Activated naive CD4-positive, alpha-beta T cell treated with anti-CD3 and anti-CD28 coated beads, Interleukin-2, amount 50 U/mL, for 24 hours (primary cell): ENCODE measurements around the gene BACH1.
"Not testable (repeated sequence)": the region's sequence is repeated elsewhere in the genome, so short reads cannot be mapped to it uniquely, and the experiment has no call there.

Experiments used
- H3K27ac Mint-ChIP-seq: one replicate; pipeline ENCODE4 v1.8.0; 2021; ENCODE audit warnings: mild to moderate bottlenecking, mixed read lengths
- H3K27me3 Mint-ChIP-seq: one replicate; pipeline ENCODE4 v1.8.0; 2021; ENCODE audit warnings: mixed read lengths
- H3K36me3 Mint-ChIP-seq: one replicate; pipeline ENCODE4 v1.8.0; 2021; ENCODE audit warnings: mixed read lengths
- H3K4me1 Mint-ChIP-seq: one replicate; pipeline ENCODE4 v1.8.0; 2021; ENCODE audit warnings: mixed read lengths
- H3K4me3 Mint-ChIP-seq: one replicate; pipeline ENCODE4 v1.8.0; 2021; ENCODE audit warnings: mild to moderate bottlenecking, mixed read lengths
- H3K9me3 Mint-ChIP-seq: one replicate; pipeline ENCODE4 v1.8.0; 2021; ENCODE audit warnings: mixed read lengths

BACH1 gene

DNA sequence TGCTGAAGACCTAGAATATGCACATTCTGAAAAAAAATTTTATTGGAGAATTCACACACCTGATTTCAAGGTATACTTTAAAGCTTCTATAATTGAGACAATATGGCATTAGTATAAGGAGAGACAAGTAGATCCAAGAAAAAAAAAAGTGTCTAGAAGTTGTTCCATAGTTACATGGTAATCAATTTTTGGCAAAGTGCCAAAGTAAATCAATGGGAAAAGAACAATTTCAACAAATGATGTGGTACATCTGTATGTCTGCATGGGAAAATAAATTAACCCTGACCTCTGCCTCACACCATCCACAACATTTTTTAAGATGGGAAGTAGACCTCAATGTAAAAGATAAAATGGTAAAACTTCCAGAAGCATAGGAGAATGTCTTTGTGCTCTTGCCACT lies 21.3 kb upstream of the BACH1 start:
- Mint-ChIP-seq H3K27ac (no peak overlapping the region), H3K4me3 (no peak overlapping the region), H3K27me3 (no peaks in the 10 kb centered on the region), H3K9me3 (no peaks in the 10 kb centered on the region), H3K4me1 (peaks cover 3% of the 10 kb centered on the region), H3K36me3 (peaks cover 2% of the 10 kb centered on the region)

- H3K27me3 Mint-ChIP-seq: no peaks in the 10 kb centered on the region
- peaks cover 3% of the 10 kb centered on the region for H3K4me1 Mint-ChIP-seq
- H3K27ac Mint-ChIP-seq: no peak overlapping the region
- H3K4me3 Mint-ChIP-seq: no peak overlapping the region
- H3K9me3 Mint-ChIP-seq: no peaks in the 10 kb centered on the region
- peaks cover 2% of the 10 kb centered on the region for H3K36me3 Mint-ChIP-seq
Measured at GRCh38 chr21:29279558-29279957, 19.2 kb upstream of the BACH1 start.

- H3K36me3 Mint-ChIP-seq, H3K4me1 Mint-ChIP-seq, H3K4me3 Mint-ChIP-seq, H3K9me3 Mint-ChIP-seq, H3K27me3 Mint-ChIP-seq, H3K27ac Mint-ChIP-seq: not testable (repeated sequence)
Measured at GRCh38 chr21:29281801-29282200, 16.9 kb upstream of the BACH1 start.

DNA sequence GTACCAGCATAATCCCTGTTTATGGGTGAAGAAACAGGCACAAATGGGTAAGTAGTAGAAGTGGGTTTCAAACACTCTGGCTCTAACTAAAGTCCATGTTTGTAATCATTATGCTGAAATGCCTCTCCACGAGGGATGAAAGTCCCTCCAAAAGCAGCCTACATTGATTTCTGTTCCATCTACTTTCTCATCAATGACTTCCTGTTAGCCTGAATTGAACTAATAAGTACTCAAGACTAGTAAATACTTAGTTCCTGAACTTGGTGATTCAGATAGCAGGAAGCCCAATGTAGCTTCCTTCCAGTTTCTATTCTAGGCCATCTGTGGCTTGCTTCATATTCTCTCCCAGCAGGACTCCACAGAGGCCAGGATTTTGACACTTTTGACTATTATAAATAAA lies 11.3 kb upstream of the BACH1 start:
- H3K36me3 Mint-ChIP-seq: no peaks in the 10 kb centered on the region
- H3K27me3 Mint-ChIP-seq: peaks cover 2% of the 10 kb centered on the region
- no peaks in the 10 kb centered on the region for H3K9me3 Mint-ChIP-seq
- H3K27ac Mint-ChIP-seq: no peak overlapping the region
- peaks cover 4% of the 10 kb centered on the region for H3K4me1 Mint-ChIP-seq
- no peak overlapping the region for H3K4me3 Mint-ChIP-seq

GRCh38 chr21:29288239-29288638 lies 10.5 kb upstream of the BACH1 start:
- Mint-ChIP-seq H3K27ac (no peak overlapping the region), H3K4me3 (no peak overlapping the region), H3K27me3 (peaks cover 2% of the 10 kb centered on the region)

DNA sequence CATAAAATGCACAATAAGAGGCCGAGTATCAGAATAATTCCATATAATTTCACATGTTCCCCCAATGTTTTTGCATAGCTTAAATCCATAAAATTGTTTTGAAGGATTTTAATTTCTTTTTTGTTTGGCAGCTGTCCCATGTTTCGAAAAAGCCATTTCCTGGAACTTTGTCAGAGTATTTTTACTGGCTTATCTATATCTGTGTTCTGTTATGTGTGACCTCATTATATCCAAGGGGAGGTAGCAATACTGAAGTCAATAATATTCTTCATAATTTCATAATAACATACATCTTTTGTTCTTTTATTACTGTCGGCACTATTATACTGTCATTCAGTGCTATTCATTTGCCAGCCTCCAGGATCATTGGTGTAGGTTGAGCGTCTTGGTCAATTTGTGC lies 9.4 kb upstream of the BACH1 start:
- Mint-ChIP-seq H3K36me3 (no peaks in the 10 kb centered on the region), H3K4me1 (peaks cover 15% of the 10 kb centered on the region), H3K9me3 (no peaks in the 10 kb centered on the region), H3K4me3 (no peak overlapping the region), H3K27ac (no peak overlapping the region), H3K27me3 (peaks cover 2% of the 10 kb centered on the region)

More at GRCh38 chr21:29288239-29288638, 10.5 kb upstream of the BACH1 start:
- peaks cover 4% of the 10 kb centered on the region for H3K4me1 Mint-ChIP-seq
- H3K36me3 Mint-ChIP-seq: no peaks in the 10 kb centered on the region
- no peaks in the 10 kb centered on the region for H3K9me3 Mint-ChIP-seq

- H3K27ac Mint-ChIP-seq: no peak overlapping the region
- peaks cover 1% of the 10 kb centered on the region for H3K27me3 Mint-ChIP-seq
- H3K4me1 Mint-ChIP-seq: peaks cover 24% of the 10 kb centered on the region
- H3K36me3 Mint-ChIP-seq: no peaks in the 10 kb centered on the region
- no peak overlapping the region for H3K4me3 Mint-ChIP-seq
- H3K9me3 Mint-ChIP-seq: no peaks in the 10 kb centered on the region
Measured at GRCh38 chr21:29290240-29290639, 8.5 kb upstream of the BACH1 start.

GRCh38 chr21:29293495-29293894 lies 5.2 kb upstream of the BACH1 start:
- H3K4me3 Mint-ChIP-seq: peak overlapping the region; percentile 52
- peak overlapping the region; percentile 68 for H3K27ac Mint-ChIP-seq
- no peaks in the 10 kb centered on the region for H3K9me3 Mint-ChIP-seq
- peaks cover 1% of the 10 kb centered on the region for H3K36me3 Mint-ChIP-seq
- peaks cover 40% of the 10 kb centered on the region for H3K4me1 Mint-ChIP-seq
- no peaks in the 10 kb centered on the region for H3K27me3 Mint-ChIP-seq

- Mint-ChIP-seq H3K27ac (peak overlapping the region; percentile 84), H3K4me1 (peaks cover 48% of the 10 kb centered on the region), H3K4me3 (peak overlapping the region; percentile 55)
Measured at GRCh38 chr21:29295066-29295650, 3.6 kb upstream of the BACH1 start.

GRCh38 chr21:29296446-29296845 lies 2.3 kb upstream of the BACH1 start:
- Mint-ChIP-seq H3K27me3 (no peaks in the 10 kb centered on the region), H3K4me3 (no peak overlapping the region), H3K4me1 (peaks cover 61% of the 10 kb centered on the region), H3K27ac (peak overlapping the region; percentile 8), H3K36me3 (peaks cover 5% of the 10 kb centered on the region), H3K9me3 (no peaks in the 10 kb centered on the region)

More at GRCh38 chr21:29295066-29295650, 3.6 kb upstream of the BACH1 start:
- peaks cover 3% of the 10 kb centered on the region for H3K36me3 Mint-ChIP-seq
- H3K9me3 Mint-ChIP-seq: no peaks in the 10 kb centered on the region
- no peaks in the 10 kb centered on the region for H3K27me3 Mint-ChIP-seq

DNA sequence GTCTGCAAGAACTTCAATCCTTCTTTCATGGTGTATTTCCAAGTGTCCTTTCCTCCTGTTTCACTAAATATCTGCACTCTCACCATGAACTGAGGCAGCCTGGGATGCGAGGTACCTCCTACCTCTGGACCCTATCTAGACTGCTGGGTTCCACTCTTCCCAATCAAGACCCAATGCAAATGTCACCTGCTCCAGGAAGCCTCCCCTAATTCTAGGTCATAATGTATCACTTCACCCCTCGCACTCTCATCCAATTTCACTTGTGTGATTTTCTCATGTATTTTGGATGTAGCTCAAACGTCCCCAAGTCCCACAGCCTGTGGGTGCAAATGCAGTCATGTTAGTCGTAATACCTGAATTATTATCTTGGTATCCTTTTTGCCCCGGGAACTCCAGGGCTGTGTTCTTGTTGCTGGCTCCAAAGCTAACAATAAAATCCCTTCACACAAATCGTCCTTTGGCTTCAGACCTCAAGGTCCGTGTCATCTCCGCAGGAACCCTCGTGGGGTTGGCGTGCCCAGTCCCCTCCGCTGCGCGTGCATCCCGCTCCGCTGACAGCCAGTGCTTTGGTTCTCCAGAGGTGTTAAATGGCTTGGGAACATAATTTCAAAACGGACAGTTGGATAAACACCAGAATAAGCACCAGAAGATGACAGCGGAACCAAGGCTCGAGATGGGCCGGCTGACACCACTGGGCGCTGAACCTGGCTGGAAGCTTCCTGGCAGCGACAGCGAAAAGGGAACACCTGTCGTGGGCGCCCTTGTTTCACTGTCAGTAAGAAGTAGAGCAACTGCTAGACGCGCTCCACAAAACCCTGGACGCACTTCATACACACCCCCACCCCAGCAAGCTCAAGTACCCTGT lies 1.0 kb upstream of the BACH1 start:
- peaks cover 5% of the 10 kb centered on the region for H3K36me3 Mint-ChIP-seq
- peaks cover 74% of the 10 kb centered on the region for H3K4me1 Mint-ChIP-seq
- H3K4me3 Mint-ChIP-seq: peak overlapping the region; percentile 34
- no peaks in the 10 kb centered on the region for H3K9me3 Mint-ChIP-seq
- H3K27ac Mint-ChIP-seq: peak overlapping the region; percentile 37
- H3K27me3 Mint-ChIP-seq: no peaks in the 10 kb centered on the region

DNA sequence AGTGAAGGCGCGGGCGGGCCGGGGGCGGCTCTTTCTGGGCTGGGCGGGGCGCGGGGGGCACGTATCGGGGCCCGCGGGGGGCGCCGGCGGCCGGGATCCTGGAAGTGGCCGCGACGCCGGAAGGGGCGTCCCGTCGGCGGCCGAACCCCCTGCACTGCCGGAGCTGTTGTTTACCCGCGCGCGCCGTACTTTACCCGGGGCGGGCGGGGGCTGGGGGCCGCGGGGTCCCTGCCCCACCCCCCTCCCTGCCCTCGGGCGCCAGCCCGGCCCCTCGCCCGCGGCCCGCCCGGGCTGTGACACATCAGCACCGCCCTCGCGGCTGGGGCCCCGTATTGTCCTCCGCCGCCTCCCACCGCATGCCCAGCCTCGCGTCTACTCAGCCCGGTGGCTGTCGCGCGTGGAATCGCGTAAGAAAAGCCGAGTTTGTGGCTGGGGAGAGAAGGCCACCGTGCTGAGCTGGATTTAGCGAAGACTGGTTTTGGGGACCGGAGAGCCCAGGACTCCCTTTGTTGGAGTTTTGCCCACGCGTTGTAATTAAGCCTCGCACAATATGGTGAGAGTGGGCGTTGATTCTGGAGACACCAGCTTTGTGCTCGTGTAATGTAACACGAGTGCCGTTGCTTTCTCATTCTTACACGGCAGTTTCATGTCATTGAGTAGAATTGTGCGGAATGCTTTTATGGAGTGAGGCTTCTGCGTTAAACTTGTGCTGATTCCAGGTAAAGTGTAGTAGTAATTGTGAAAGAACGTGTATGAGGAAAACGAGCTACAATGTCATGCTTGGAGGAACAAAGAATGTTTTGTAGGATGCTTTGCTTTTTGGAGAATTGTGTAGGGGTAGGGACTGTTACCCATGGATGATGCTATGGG lies 559 bp downstream of the BACH1 start:
- H3K4me3 Mint-ChIP-seq: peak overlapping the region; percentile 94
- peak overlapping the region; percentile 95 for H3K27ac Mint-ChIP-seq
- H3K9me3 Mint-ChIP-seq: no peaks in the 10 kb centered on the region
- H3K4me1 Mint-ChIP-seq: peaks cover 75% of the 10 kb centered on the region
- peaks cover 5% of the 10 kb centered on the region for H3K36me3 Mint-ChIP-seq
- no peaks in the 10 kb centered on the region for H3K27me3 Mint-ChIP-seq

- Mint-ChIP-seq H3K36me3 (peaks cover 5% of the 10 kb centered on the region), H3K27ac (peak overlapping the region; percentile 95), H3K4me3 (peak overlapping the region; percentile 94), H3K4me1 (peaks cover 74% of the 10 kb centered on the region), H3K27me3 (no peaks in the 10 kb centered on the region), H3K9me3 (no peaks in the 10 kb centered on the region)
Measured at GRCh38 chr21:29299916-29300806, 1.4 kb downstream of the BACH1 start.

- H3K4me1 Mint-ChIP-seq: peaks cover 75% of the 10 kb centered on the region
- H3K27me3 Mint-ChIP-seq: no peaks in the 10 kb centered on the region
- peaks cover 5% of the 10 kb centered on the region for H3K36me3 Mint-ChIP-seq
- peak overlapping the region; percentile 94 for H3K4me3 Mint-ChIP-seq
- peak overlapping the region; percentile 95 for H3K27ac Mint-ChIP-seq
- H3K9me3 Mint-ChIP-seq: peaks cover 2% of the 10 kb centered on the region
Measured at GRCh38 chr21:29300807-29301138, 2.1 kb downstream of the BACH1 start.

DNA sequence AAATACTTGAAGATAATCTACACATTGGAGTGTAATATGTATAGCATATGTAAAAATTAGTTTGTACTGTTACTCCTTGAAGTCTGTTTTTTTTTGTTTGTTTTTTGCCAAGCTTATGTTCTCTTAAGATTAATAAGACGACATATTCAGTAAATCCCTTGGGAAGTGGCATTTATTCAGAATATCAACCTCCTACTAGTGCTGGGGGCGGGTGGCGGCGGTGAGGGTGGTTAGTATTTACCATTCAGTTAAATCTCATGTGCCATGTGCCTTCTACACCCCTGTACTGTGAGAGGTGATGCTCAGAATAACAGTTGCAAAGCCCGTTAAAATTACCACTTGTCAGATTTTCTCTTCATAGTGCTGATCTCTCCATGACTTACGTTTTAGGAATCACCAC lies 3.0 kb downstream of the BACH1 start:
- peaks cover 8% of the 10 kb centered on the region for H3K36me3 Mint-ChIP-seq

More for the DNA sequence above, 3.0 kb downstream of the BACH1 start:
- H3K4me3 Mint-ChIP-seq: peak overlapping the region; percentile 53
- peak overlapping the region; percentile 63 for H3K27ac Mint-ChIP-seq
- peaks cover 80% of the 10 kb centered on the region for H3K4me1 Mint-ChIP-seq
- no peaks in the 10 kb centered on the region for H3K27me3 Mint-ChIP-seq
- H3K9me3 Mint-ChIP-seq: peaks cover 4% of the 10 kb centered on the region
